ENCODE measurements around the gene PI4K2A.

Gene PI4K2A

GRCh38 chr10:97704341-97704740 is 63.9 kb downstream of the PI4K2A start:
- no peak for TF ChIP-seq CTCF (IDR thresholded peaks at IDR 0.05; ENCODE audit: control insufficient read depth, insufficient read depth, low read depth, low read length, missing control alignments)
- no peak overlapping the region for H3K4me3 ChIP-seq (ENCODE audit: control insufficient read depth, low read depth, low read length)
- no peak for DNase-seq (ENCODE audit: low read depth)

- H3K4me3 ChIP-seq (ENCODE audit: control insufficient read depth, low read depth, low read length), result no peak overlapping the region
- DNase-seq (ENCODE audit: low read depth), result no peak
- TF ChIP-seq CTCF (IDR thresholded peaks at IDR 0.05; ENCODE audit: control insufficient read depth, insufficient read depth, low read depth, low read length, missing control alignments), result no peak
These were observed 64.7 kb downstream of the PI4K2A start for GRCh38 chr10:97705006-97705670.

GRCh38 chr10:97707134-97707861 is 66.8 kb downstream of the PI4K2A start:
- DNase-seq (ENCODE audit: low read depth), result no peak
- TF ChIP-seq CTCF (IDR thresholded peaks at IDR 0.05; ENCODE audit: control insufficient read depth, insufficient read depth, low read depth, low read length, missing control alignments), result no peak
- no peak overlapping the region for H3K4me3 ChIP-seq (ENCODE audit: control insufficient read depth, low read depth, low read length)

GRCh38 chr10:97708167-97708566 is 67.7 kb downstream of the PI4K2A start:
- no peak for DNase-seq (ENCODE audit: low read depth)
- TF ChIP-seq CTCF (IDR thresholded peaks at IDR 0.05; ENCODE audit: control insufficient read depth, insufficient read depth, low read depth, low read length, missing control alignments), result no peak
- H3K4me3 ChIP-seq (ENCODE audit: control insufficient read depth, low read depth, low read length), result no peak overlapping the region

- H3K4me3 ChIP-seq (ENCODE audit: control insufficient read depth, low read depth, low read length), result no peak overlapping the region
- DNase-seq (ENCODE audit: low read depth), result peak; percentile 67
- peak; percentile 72 for TF ChIP-seq CTCF (IDR thresholded peaks at IDR 0.05; ENCODE audit: control insufficient read depth, insufficient read depth, low read depth, low read length, missing control alignments)
These were observed 68.8 kb downstream of the PI4K2A start for GRCh38 chr10:97708976-97709946.
